ENCODE measurements around the gene APPL2. TPM values are rescaled to one million over a fixed set of nuclear protein-coding genes. Genes with fewer than 3 reads are reported as not detected.

Gene APPL2
- total RNA-seq, 4 donors from 2014 or later, result 39.9 to 67.5 (median 59.1) TPM

DNA sequence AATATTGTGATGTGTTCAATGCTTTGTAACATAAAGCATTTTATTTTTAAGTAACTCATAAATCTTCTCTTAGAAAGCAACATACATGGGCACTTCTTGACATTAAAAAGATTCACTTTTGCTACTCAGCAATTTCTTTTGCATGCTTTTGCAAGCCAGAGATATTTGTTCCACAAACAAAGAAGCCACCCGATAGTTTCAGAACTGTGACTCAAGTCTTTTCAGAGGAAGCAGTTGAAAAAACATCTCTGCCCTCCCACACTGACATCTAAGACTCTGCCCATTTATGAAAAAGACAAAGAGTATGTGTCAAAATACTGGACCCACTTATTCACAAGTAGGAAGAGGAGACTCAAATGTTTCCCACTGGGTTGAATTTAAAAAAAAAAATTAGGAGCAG, 7.5 kb downstream of the APPL2 start:
- ATAC-seq (ENCODE audit: low FRiP score) (no peak), DNase-seq (ENCODE audit: low spot score) (no peak)
- TF ChIP-seq, protein P1, sequence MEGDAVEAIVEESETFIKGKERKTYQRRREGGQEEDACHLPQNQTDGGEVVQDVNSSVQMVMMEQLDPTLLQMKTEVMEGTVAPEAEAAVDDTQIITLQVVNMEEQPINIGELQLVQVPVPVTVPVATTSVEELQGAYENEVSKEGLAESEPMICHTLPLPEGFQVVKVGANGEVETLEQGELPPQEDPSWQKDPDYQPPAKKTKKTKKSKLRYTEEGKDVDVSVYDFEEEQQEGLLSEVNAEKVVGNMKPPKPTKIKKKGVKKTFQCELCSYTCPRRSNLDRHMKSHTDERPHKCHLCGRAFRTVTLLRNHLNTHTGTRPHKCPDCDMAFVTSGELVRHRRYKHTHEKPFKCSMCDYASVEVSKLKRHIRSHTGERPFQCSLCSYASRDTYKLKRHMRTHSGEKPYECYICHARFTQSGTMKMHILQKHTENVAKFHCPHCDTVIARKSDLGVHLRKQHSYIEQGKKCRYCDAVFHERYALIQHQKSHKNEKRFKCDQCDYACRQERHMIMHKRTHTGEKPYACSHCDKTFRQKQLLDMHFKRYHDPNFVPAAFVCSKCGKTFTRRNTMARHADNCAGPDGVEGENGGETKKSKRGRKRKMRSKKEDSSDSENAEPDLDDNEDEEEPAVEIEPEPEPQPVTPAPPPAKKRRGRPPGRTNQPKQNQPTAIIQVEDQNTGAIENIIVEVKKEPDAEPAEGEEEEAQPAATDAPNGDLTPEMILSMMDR (IDR thresholded peaks at IDR 0.05), result no peak

GRCh38 chr12:105227879-105228278, 8.1 kb downstream of the APPL2 start:
- ATAC-seq (ENCODE audit: low FRiP score), result no peak
- DNase-seq (ENCODE audit: low spot score), result no peak
- TF ChIP-seq, protein P1 (IDR thresholded peaks at IDR 0.05), result no peak

- no peak for DNase-seq (ENCODE audit: low spot score)
- TF ChIP-seq, protein P1 (IDR thresholded peaks at IDR 0.05), result no peak
- peak; percentile 58 for ATAC-seq (ENCODE audit: low FRiP score)
Measured at GRCh38 chr12:105226219-105226618, 9.8 kb downstream of the APPL2 start.

DNA sequence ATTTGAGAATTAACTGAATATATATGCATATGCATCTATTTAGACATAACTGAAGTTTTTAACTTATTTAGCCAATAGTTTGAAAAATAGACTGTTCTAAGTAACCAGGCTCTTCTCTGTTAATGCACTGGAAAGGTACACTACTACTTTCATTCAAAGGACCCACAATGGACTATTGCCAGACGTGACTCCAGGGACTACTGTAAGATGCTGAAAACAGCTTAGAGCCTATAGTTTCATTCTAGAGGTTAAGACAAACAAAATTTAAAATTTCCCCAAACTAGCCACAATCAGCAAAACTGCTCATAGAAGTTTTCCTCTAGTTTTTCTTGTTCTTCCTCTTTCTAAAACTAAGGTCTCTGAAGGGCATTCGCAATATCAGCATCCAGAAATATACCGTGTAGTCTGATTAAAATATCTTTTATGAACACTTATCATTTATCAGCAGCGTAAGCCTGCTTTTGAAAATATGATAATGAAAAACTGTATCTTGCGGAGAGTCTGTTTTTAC, 10.4 kb downstream of the APPL2 start:
- ATAC-seq (ENCODE audit: low FRiP score), result no peak
- no peak for DNase-seq (ENCODE audit: low spot score)
- TF ChIP-seq, protein P1 (IDR thresholded peaks at IDR 0.05), result no peak

- TF ChIP-seq, protein P1 (IDR thresholded peaks at IDR 0.05), result no peak
- ATAC-seq (ENCODE audit: low FRiP score) (no peak), DNase-seq (ENCODE audit: low spot score) (no peak)
Measured at GRCh38 chr12:105224399-105224798, 11.6 kb downstream of the APPL2 start.

DNA sequence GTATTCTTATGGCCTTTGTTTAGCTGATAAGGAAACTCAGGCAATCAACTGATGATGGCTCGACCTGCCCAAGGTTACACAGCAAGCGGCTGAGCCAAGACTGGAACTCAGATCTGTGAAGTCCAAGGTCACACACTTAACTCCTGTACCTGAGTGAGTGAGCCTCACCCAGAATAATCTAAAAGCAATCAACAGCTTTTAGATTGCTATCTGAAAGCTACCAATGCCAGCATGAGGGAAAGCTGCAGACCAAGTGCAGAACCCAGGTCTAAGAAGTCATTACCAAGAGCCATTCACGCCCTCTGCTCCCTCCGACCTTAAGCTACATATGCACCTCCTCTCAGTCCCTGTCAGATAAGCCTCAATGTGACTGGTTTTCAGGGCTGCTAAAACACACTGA, 12.1 kb downstream of the APPL2 start:
- no peak for DNase-seq (ENCODE audit: low spot score)
- TF ChIP-seq, protein P1 (IDR thresholded peaks at IDR 0.05), result no peak
- ATAC-seq (ENCODE audit: low FRiP score), result no peak

DNA sequence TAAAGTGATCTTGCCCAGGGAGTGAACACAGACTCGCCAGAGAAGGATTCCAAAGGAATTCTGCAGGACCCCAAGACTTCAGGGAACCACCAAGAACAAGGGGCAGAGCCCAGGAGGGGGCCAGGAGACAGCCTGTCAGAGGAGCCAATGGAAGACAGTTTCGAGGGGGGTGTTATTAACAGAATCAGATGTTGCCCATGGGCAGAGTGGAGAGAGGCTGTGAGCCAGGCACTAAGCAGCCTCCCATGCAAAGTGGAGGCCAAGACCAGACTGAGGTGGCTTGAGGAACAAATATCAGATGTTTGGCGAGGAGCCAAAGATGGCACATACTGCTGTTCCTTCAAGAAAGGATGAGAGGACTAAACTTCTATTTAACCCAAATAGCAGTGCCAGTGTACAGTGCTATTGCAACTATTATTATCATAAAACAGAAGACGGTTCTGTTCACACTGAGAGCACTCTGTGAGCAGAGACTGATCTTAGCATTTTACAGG, 12.6 kb downstream of the APPL2 start:
- no peak for ATAC-seq (ENCODE audit: low FRiP score)

More for the DNA sequence above, 12.6 kb downstream of the APPL2 start:
- TF ChIP-seq, protein P1 (IDR thresholded peaks at IDR 0.05), result no peak
- DNase-seq (ENCODE audit: low spot score), result no peak
